Frontal cortex (tissue), 4 donors: ENCODE measurements around the gene RC3H2. TPM values are rescaled to one million over a fixed set of nuclear protein-coding genes. Genes with fewer than 3 reads are reported as not detected.

ENCODE experiments used
- DNase-seq, 2 donors: peaks; one replicate each; pipeline ENCODE4 v3.0.0; 2012; ENCODE audit warnings: low spot score in 2 of 2
- FAIRE-seq: peaks from 2 replicates; lab custom pipeline; 2012; peaks lifted over from hg19 to GRCh38; lab: Jason Lieb, UNC
- total RNA-seq: library from RNA; depleted of rRNA; stranded (reverse); fragments of >200 nt; gene quantifications from one replicate; pipeline ENCODE4 v1.2.3, GENCODE V29; 2014
- donor health status: control.
- donor health status: control.
- donor health status: control.

Gene RC3H2
- total RNA-seq: 109 TPM

GRCh38 chr9:122904823-122905710 lies at the start of gene RC3H2:
RC3H2 (minus strand) TSS chr9:122905359; CDS start chr9:122897509, 7,850 bp downstream.
- FAIRE-seq: peak; percentile 89

GRCh38 chr9:122954253-122954691 lies 49.1 kb upstream of the RC3H2 start:
- DNase-seq: no peak
- FAIRE-seq: no peak

More at GRCh38 chr9:122904823-122905710, at the start of gene RC3H2:
- peak; percentile 91 for DNase-seq

- no peak for DNase-seq
- FAIRE-seq: no peak
Measured at GRCh38 chr9:122951056-122951455, 45.9 kb upstream of the RC3H2 start.

- FAIRE-seq (no peak), DNase-seq (no peak)
Measured at GRCh38 chr9:122950263-122950662, 45.1 kb upstream of the RC3H2 start.

GRCh38 chr9:122949696-122950095 lies 44.5 kb upstream of the RC3H2 start:
- DNase-seq (no peak), FAIRE-seq (no peak)

GRCh38 chr9:122948313-122948712 lies 43.2 kb upstream of the RC3H2 start:
- FAIRE-seq: no peak
- no peak for DNase-seq

- no peak for FAIRE-seq
- DNase-seq: no peak
Measured at GRCh38 chr9:122946461-122947005, 41.4 kb upstream of the RC3H2 start.

- DNase-seq (no peak), FAIRE-seq (no peak)
Measured at GRCh38 chr9:122944960-122945888, 40.1 kb upstream of the RC3H2 start.

- FAIRE-seq: no peak
- DNase-seq: peak in 1 of 2 donors; percentile 21
Measured at GRCh38 chr9:122941582-122942234, 36.5 kb upstream of the RC3H2 start.

GRCh38 chr9:122940749-122941581 lies 35.8 kb upstream of the RC3H2 start, which contains the start of gene RABGAP1:
RABGAP1 (plus strand) TSS chr9:122941020; CDS start chr9:122957060, 16,040 bp downstream.
- no peak for FAIRE-seq
- peak; percentile 95 to 98 for DNase-seq

- no peak for DNase-seq
- no peak for FAIRE-seq
Measured at GRCh38 chr9:122940454-122940748, 35.2 kb upstream of the RC3H2 start.

- FAIRE-seq (no peak), DNase-seq (no peak)
Measured at GRCh38 chr9:122939601-122940000, 34.4 kb upstream of the RC3H2 start.

GRCh38 chr9:122936883-122937282 lies 31.7 kb upstream of the RC3H2 start:
- DNase-seq: no peak
- FAIRE-seq: no peak

GRCh38 chr9:122936464-122936863 lies 31.3 kb upstream of the RC3H2 start:
- DNase-seq (no peak), FAIRE-seq (no peak)

GRCh38 chr9:122931226-122932121 lies 26.3 kb upstream of the RC3H2 start, which contains the start of gene ZBTB26:
ZBTB26 (minus strand) TSS chr9:122931512; CDS start chr9:122919934, 11,578 bp downstream.
- FAIRE-seq (no peak), DNase-seq (peak; percentile 87 to 96)

GRCh38 chr9:122930541-122931225 lies 25.5 kb upstream of the RC3H2 start:
- DNase-seq (no peak), FAIRE-seq (no peak)

- DNase-seq (no peak), FAIRE-seq (no peak)
Measured at GRCh38 chr9:122929796-122930354, 24.7 kb upstream of the RC3H2 start.
